ENCODE data around the gene TREML4. TPM values are rescaled to one million over a fixed set of nuclear protein-coding genes. Genes with fewer than 3 reads are reported as not detected.

The TREML4 gene
- total and polyA plus RNA-seq, 2 experiments from 2014 or later = not detected

- H3K9me2 ChIP-seq (replicated peaks; ENCODE audit: insufficient read depth) = no peaks in the 10 kb centered on the region
- whole genome bisulfite sequencing (ENCODE audit: low lambda C conversion rate, missing lambda C conversion rate) = 87% methylated on average over 5 of the region's 5 CpGs
- TF ChIP-seq EZH2phosphoT487 (IDR thresholded peaks at IDR 0.05; ENCODE audit: low read depth, severe bottlenecking, unreplicated experiment) = no peak
- TF ChIP-seq CTCF (IDR thresholded peaks at IDR 0.05; ENCODE audit: poor library complexity) = no peak
- TF ChIP-seq EZH2 (IDR thresholded peaks at IDR 0.05; ENCODE audit: borderline replicate concordance) = no peak
Observed at GRCh38 chr6:41273714-41274113, 45.6 kb downstream of the TREML4 start.

DNA sequence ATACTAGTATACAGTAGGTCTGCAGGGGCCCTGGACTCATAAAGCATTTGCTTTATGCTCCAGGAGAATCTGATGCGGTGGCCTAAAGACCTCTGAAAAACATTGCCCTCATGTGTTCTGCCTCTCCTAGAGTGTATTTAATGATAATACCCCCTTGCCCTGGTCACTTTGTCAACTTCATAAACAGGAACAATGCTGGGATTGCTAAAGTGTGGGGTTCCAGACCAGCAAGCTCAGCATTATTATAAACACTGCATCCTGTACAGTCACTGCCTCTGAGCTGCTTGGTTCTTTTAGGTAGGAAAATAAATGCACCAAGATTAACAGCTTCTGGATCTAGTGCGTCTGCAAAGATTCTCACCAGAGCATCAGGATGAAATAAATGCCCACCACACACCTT lies 46.1 kb downstream of the TREML4 start:
- TF ChIP-seq EZH2 (IDR thresholded peaks at IDR 0.05; ENCODE audit: borderline replicate concordance) (no peak), EZH2phosphoT487 (IDR thresholded peaks at IDR 0.05; ENCODE audit: low read depth, severe bottlenecking, unreplicated experiment) (no peak), CTCF (IDR thresholded peaks at IDR 0.05; ENCODE audit: poor library complexity) (no peak)
- Histone ChIP-seq H3K4me3 (no peak overlapping the region), H3K27ac (no peak overlapping the region), H4K20me1 (ENCODE audit: insufficient read depth, poor library complexity, severe bottlenecking) (no peaks in the 10 kb centered on the region), H3K9me2 (replicated peaks; ENCODE audit: insufficient read depth) (no peaks in the 10 kb centered on the region), H3K9me3 (ENCODE audit: low read depth) (no peaks in the 10 kb centered on the region), H2AFZ (no peak overlapping the region), H3K4me1 (ENCODE audit: insufficient read depth) (no peaks in the 10 kb centered on the region), H3K36me3 (replicated peaks; ENCODE audit: insufficient read depth, low read depth) (no peaks in the 10 kb centered on the region), H3K4me2 (no peak overlapping the region), H3K79me2 (no peaks in the 10 kb centered on the region), H3K27me3 (peaks cover 17% of the 10 kb centered on the region)
- no peak for DNase-seq (ENCODE audit: low spot score)
- WGBS (ENCODE audit: low lambda C conversion rate, missing lambda C conversion rate) = 88% methylated on average over 2 of the region's 2 CpGs

More at GRCh38 chr6:41273714-41274113, 45.6 kb downstream of the TREML4 start:
- Histone ChIP-seq H3K36me3 (replicated peaks; ENCODE audit: insufficient read depth, low read depth) (no peaks in the 10 kb centered on the region), H3K9me3 (ENCODE audit: low read depth) (no peaks in the 10 kb centered on the region), H3K79me2 (no peaks in the 10 kb centered on the region), H3K27me3 (peaks cover 17% of the 10 kb centered on the region), H3K27ac (no peak overlapping the region), H2AFZ (no peak overlapping the region), H3K4me3 (no peak overlapping the region), H3K4me2 (no peak overlapping the region), H4K20me1 (ENCODE audit: insufficient read depth, poor library complexity, severe bottlenecking) (no peaks in the 10 kb centered on the region), H3K4me1 (ENCODE audit: insufficient read depth) (no peaks in the 10 kb centered on the region)
- DNase-seq (ENCODE audit: low spot score) = no peak

- H3K27ac ChIP-seq = no peak overlapping the region
- peaks cover 17% of the 10 kb centered on the region for H3K27me3 ChIP-seq
- no peaks in the 10 kb centered on the region for H3K79me2 ChIP-seq
- WGBS (ENCODE audit: low lambda C conversion rate, missing lambda C conversion rate) = 89% methylated on average over 4 of the region's 4 CpGs
- no peaks in the 10 kb centered on the region for H3K36me3 ChIP-seq (replicated peaks; ENCODE audit: insufficient read depth, low read depth)
- H4K20me1 ChIP-seq (ENCODE audit: insufficient read depth, poor library complexity, severe bottlenecking) = no peaks in the 10 kb centered on the region
- TF ChIP-seq EZH2phosphoT487 (IDR thresholded peaks at IDR 0.05; ENCODE audit: low read depth, severe bottlenecking, unreplicated experiment) = no peak
- no peak for TF ChIP-seq CTCF (IDR thresholded peaks at IDR 0.05; ENCODE audit: poor library complexity)
- TF ChIP-seq EZH2 (IDR thresholded peaks at IDR 0.05; ENCODE audit: borderline replicate concordance) = no peak
- no peak for DNase-seq (ENCODE audit: low spot score)
- no peaks in the 10 kb centered on the region for H3K9me2 ChIP-seq (replicated peaks; ENCODE audit: insufficient read depth)
- no peaks in the 10 kb centered on the region for H3K9me3 ChIP-seq (ENCODE audit: low read depth)
- no peak overlapping the region for H3K4me3 ChIP-seq
- H3K4me1 ChIP-seq (ENCODE audit: insufficient read depth) = no peaks in the 10 kb centered on the region
- no peak overlapping the region for H2AFZ ChIP-seq
- no peak overlapping the region for H3K4me2 ChIP-seq
Observed at GRCh38 chr6:41275489-41275888, 47.3 kb downstream of the TREML4 start.

DNA sequence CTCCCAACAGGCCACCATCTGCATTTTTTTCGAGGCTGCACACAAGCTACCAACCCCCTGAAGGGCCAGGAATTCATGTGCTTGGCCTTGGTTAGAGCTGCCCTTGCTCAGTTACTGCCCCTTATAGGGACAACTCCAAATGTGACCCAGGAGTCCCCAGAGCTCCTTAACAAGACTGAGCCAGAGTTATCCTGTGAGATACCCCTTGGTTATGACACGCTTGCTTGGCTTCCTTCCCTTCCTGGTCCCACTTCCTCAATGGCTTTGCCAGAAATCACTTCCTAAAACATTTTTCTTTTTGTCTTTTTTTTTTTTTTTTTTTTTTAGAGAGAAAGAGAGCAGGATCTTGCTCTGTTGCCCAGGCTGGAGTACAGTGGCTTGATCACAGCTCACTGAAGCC lies 49.5 kb downstream of the TREML4 start:
- no peak overlapping the region for H3K27ac ChIP-seq

More for the DNA sequence above, 49.5 kb downstream of the TREML4 start:
- no peaks in the 10 kb centered on the region for H3K36me3 ChIP-seq (replicated peaks; ENCODE audit: insufficient read depth, low read depth)
- no peak for TF ChIP-seq EZH2phosphoT487 (IDR thresholded peaks at IDR 0.05; ENCODE audit: low read depth, severe bottlenecking, unreplicated experiment)
- no peak for TF ChIP-seq CTCF (IDR thresholded peaks at IDR 0.05; ENCODE audit: poor library complexity)
- TF ChIP-seq EZH2 (IDR thresholded peaks at IDR 0.05; ENCODE audit: borderline replicate concordance) = no peak
- no peaks in the 10 kb centered on the region for H3K79me2 ChIP-seq
- no peak for DNase-seq (ENCODE audit: low spot score)
- 89% methylated on average over 2 of the region's 2 CpGs for WGBS (ENCODE audit: low lambda C conversion rate, missing lambda C conversion rate)
- no peaks in the 10 kb centered on the region for H4K20me1 ChIP-seq (ENCODE audit: insufficient read depth, poor library complexity, severe bottlenecking)
- no peaks in the 10 kb centered on the region for H3K9me3 ChIP-seq (ENCODE audit: low read depth)
- H2AFZ ChIP-seq = no peak overlapping the region
- no peak overlapping the region for H3K4me2 ChIP-seq
- H3K4me3 ChIP-seq = no peak overlapping the region
- H3K4me1 ChIP-seq (ENCODE audit: insufficient read depth) = no peaks in the 10 kb centered on the region
- H3K27me3 ChIP-seq = peaks cover 17% of the 10 kb centered on the region
- H3K9me2 ChIP-seq (replicated peaks; ENCODE audit: insufficient read depth) = no peaks in the 10 kb centered on the region
